OCI-LY3 (cell line): ENCODE data around the gene PCARE.

ENCODE experiments used
- EZH2phosphoT487 ChIP-seq: fragments of 200-600 bp; shearing (Covaris generic); IDR thresholded peaks from 2 replicates; pipeline ENCODE4 v1.6.1; 2018; ENCODE audit warnings: antibody characterized with exemption, mixed run types, low read depth
- TF ChIP-seq, protein P1 (sequence below): fragments of 200-600, 300-600 bp; sonication (generic); IDR thresholded peaks from 2 replicates; pipeline ENCODE4 v1.5.1; 2014; ENCODE audit warnings: antibody characterized with exemption, low read length, low read depth

DNA sequence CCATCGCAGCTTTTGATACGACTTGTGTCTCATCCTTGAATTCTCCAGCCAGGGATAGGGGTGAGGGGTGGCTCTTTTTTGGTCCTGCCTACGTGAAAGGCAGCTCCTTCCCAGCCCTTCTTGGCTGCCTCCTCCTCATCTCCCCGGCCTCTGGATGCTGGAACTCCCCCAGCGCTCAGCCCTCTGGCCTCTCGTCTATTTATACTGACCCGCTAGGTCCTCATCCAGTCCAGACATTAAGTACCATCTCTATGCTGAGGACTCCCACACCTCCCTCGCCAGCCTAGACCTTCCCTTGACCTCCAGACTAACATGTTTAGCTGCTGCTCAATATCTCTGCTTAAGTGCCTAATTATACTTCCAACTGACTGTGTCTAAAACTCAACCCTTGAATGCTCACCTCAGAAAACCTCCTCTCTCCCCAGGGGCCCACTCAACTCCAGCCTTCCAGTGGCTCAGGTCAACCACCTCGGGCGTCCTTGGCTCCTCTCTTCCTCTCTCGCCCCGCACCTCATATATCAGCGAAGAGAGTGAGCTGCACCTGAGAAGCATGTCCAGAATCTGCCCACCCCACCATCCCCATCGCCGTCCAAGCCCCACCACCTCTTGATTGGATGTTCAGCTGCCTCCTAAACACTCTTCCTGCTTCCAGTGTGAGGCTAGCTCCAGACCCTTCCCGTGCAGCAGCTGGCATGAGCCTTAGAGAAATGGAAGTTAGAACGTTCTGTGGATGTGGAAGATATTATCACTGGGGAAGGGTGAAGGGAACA lies 58.4 kb downstream of the PCARE start:
- TF ChIP-seq, protein P1, sequence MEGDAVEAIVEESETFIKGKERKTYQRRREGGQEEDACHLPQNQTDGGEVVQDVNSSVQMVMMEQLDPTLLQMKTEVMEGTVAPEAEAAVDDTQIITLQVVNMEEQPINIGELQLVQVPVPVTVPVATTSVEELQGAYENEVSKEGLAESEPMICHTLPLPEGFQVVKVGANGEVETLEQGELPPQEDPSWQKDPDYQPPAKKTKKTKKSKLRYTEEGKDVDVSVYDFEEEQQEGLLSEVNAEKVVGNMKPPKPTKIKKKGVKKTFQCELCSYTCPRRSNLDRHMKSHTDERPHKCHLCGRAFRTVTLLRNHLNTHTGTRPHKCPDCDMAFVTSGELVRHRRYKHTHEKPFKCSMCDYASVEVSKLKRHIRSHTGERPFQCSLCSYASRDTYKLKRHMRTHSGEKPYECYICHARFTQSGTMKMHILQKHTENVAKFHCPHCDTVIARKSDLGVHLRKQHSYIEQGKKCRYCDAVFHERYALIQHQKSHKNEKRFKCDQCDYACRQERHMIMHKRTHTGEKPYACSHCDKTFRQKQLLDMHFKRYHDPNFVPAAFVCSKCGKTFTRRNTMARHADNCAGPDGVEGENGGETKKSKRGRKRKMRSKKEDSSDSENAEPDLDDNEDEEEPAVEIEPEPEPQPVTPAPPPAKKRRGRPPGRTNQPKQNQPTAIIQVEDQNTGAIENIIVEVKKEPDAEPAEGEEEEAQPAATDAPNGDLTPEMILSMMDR = no peak
- no peak for TF ChIP-seq EZH2phosphoT487
